Progenitor cell of endocrine pancreas (in vitro differentiated cells): ENCODE results near the gene TMEM244. TPM values are rescaled to one million over a fixed set of nuclear protein-coding genes. Genes with fewer than 3 reads are reported as not detected.

Experiments
- DNase-seq: peaks from one replicate; pipeline ENCODE4 v3.0.0; 2021; ENCODE audit warnings: low spot score; ENCODE audit not compliant: unreplicated experiment
- H3K27ac Mint-ChIP-seq: 2 replicates; pipeline ENCODE4 v1.8.0; 2021; ENCODE audit warnings: mild to moderate bottlenecking, moderate library complexity, mixed read lengths
- H3K27me3 Mint-ChIP-seq: 2 replicates; pipeline ENCODE4 v1.8.0; 2021; ENCODE audit warnings: mixed read lengths
- H3K36me3 Mint-ChIP-seq: 2 replicates; pipeline ENCODE4 v1.8.0; 2022; ENCODE audit warnings: mixed read lengths; ENCODE audit not compliant: insufficient read depth
- H3K4me1 Mint-ChIP-seq: 2 replicates; pipeline ENCODE4 v1.8.0; 2021; ENCODE audit warnings: low read depth, mixed read lengths
- H3K4me3 Mint-ChIP-seq: 2 replicates; pipeline ENCODE4 v1.8.0; 2021; ENCODE audit warnings: low read depth, mild to moderate bottlenecking, moderate library complexity, mixed read lengths
- H3K9me3 Mint-ChIP-seq: 2 replicates; pipeline ENCODE4 v1.8.0; 2021; ENCODE audit warnings: low read depth, mixed read lengths
- CTCF ChIP-seq: fragments of 200-600 bp; sonication (generic); IDR thresholded peaks from one replicate; pipeline ENCODE4 v1.5.0; 2021; ENCODE audit warnings: antibody characterized with exemption, mild to moderate bottlenecking; ENCODE audit not compliant: unreplicated experiment
- long read RNA-seq: library from polyadenylated mRNA; unstranded; transcript quantifications from one replicate; pipeline ENCODE4 v2.0.0, GENCODE V29; 2020
- total RNA-seq: library from RNA; stranded (reverse); gene quantifications from 2 replicates; pipeline ENCODE4 v1.2.1, GENCODE V29; 2021

TMEM244 gene
- total RNA-seq, result not detected in 2 replicates
- long read RNA-seq, result 0 reads

- H3K4me3 Mint-ChIP-seq, result no peak within 1 kb of the TSS
- no peak within 1 kb of the TSS for H3K27ac Mint-ChIP-seq
- H3K36me3 Mint-ChIP-seq, result no peaks in the 10 kb centered on the region
- DNase-seq, result no peak
- no peaks in the 10 kb centered on the region for H3K9me3 Mint-ChIP-seq
- H3K4me1 Mint-ChIP-seq, result peaks cover under 1% of the 10 kb centered on the region
- no peaks in the 10 kb centered on the region for H3K27me3 Mint-ChIP-seq
- no peak for TF ChIP-seq CTCF
These were observed at the start of gene TMEM244 for GRCh38 chr6:129860908-129861665. TSS of gene TMEM244 (minus strand) at chr6:129861315. CDS start at chr6:129861188, 127 bp downstream.

- DNase-seq, result no peak
- TF ChIP-seq CTCF, result no peak
- no peaks in the 10 kb centered on the region for H3K27me3 Mint-ChIP-seq
- H3K4me3 Mint-ChIP-seq, result no peak overlapping the region
- H3K27ac Mint-ChIP-seq, result no peak overlapping the region
- H3K4me1 Mint-ChIP-seq, result no peaks in the 10 kb centered on the region
- no peaks in the 10 kb centered on the region for H3K9me3 Mint-ChIP-seq
- H3K36me3 Mint-ChIP-seq, result no peaks in the 10 kb centered on the region
These were observed 47.7 kb upstream of the TMEM244 start for GRCh38 chr6:129908858-129909257.

- Mint-ChIP-seq H3K27ac (no peak overlapping the region), H3K27me3 (no peaks in the 10 kb centered on the region), H3K9me3 (no peaks in the 10 kb centered on the region), H3K4me1 (no peaks in the 10 kb centered on the region), H3K36me3 (no peaks in the 10 kb centered on the region), H3K4me3 (no peak overlapping the region)
- no peak for DNase-seq
- no peak for TF ChIP-seq CTCF
These were observed 47.2 kb upstream of the TMEM244 start for GRCh38 chr6:129908356-129908755.

- Mint-ChIP-seq H3K4me1 (no peaks in the 10 kb centered on the region), H3K4me3 (no peak overlapping the region), H3K9me3 (no peaks in the 10 kb centered on the region), H3K36me3 (no peaks in the 10 kb centered on the region), H3K27me3 (no peaks in the 10 kb centered on the region), H3K27ac (no peak overlapping the region)
- no peak for TF ChIP-seq CTCF
- DNase-seq, result no peak
These were observed 45.5 kb upstream of the TMEM244 start for GRCh38 chr6:129906515-129907077.

GRCh38 chr6:129903082-129903481 is 42.0 kb upstream of the TMEM244 start:
- Mint-ChIP-seq H3K27me3 (no peaks in the 10 kb centered on the region), H3K4me3 (no peak overlapping the region), H3K36me3 (no peaks in the 10 kb centered on the region), H3K4me1 (no peaks in the 10 kb centered on the region), H3K27ac (no peak overlapping the region), H3K9me3 (no peaks in the 10 kb centered on the region)
- no peak for DNase-seq
- TF ChIP-seq CTCF, result no peak
